Vagina (tissue), 2 donors: ENCODE measurements around the gene SERPINA5. TPM values are rescaled to one million over a fixed set of nuclear protein-coding genes. Genes with fewer than 3 reads are reported as not detected.

Experiments
- DNase-seq, 2 donors: peaks; one replicate each; pipeline ENCODE4 v3.0.0-alpha.2; 2017; ENCODE audit errors: extremely low spot score in 2 of 2
- H3K27ac ChIP-seq: fragments of 200-600 bp; sonication (generic); one replicate; pipeline ENCODE4 v1.5.1; 2019
- H3K27me3 ChIP-seq: fragments of 200-600 bp; sonication (generic); one replicate; pipeline ENCODE4 v1.5.1; 2019
- H3K36me3 ChIP-seq, 2 donors: fragments of 200-600 bp; sonication (generic); one replicate each; pipeline ENCODE4 v1.5.1; 2017 to 2019
- H3K4me1 ChIP-seq: fragments of 200-600 bp; sonication (generic); one replicate; pipeline ENCODE4 v1.5.1; 2019
- H3K4me3 ChIP-seq, 2 donors: fragments of 200-600 bp; sonication (generic); 1 replicate in 1 of 2; 2 replicates in 1 of 2; pipeline ENCODE4 v1.5.1; 2016 to 2019
- H3K9me3 ChIP-seq: fragments of 200-600 bp; sonication (generic); one replicate; pipeline ENCODE4 v1.5.1; 2019
- POLR2A ChIP-seq, 2 donors: fragments of 450-650 bp; IDR thresholded peaks; one replicate each; pipeline ENCODE4 v1.6.1; 2017; ENCODE audit warnings: antibody characterized with exemption in 2 of 2, mild to moderate bottlenecking in 2 of 2, moderate library complexity in 2 of 2
- POLR2AphosphoS5 ChIP-seq, 2 donors: sonication (generic); formaldehyde crosslinking; IDR thresholded peaks; one replicate each; pipeline ENCODE4 v1.9.0; 2017; ENCODE audit warnings: antibody characterized with exemption in 2 of 2, mild to moderate bottlenecking in 2 of 2, low read depth in 1 of 2; ENCODE audit not compliant: insufficient read depth in 1 of 2
- intact Hi-C: fragments of 100-400 bp; cut with DNase I; formaldehyde crosslinking; loops from one replicate; pipeline ENCODE4 v1.15.1; 2023
- total RNA-seq: library from RNA; depleted of rRNA; stranded (reverse); fragments of >200 nt; gene quantifications from one replicate; pipeline ENCODE4 v1.2.3, GENCODE V29; 2016
- TF ChIP-seq, protein P1 (sequence below), 3 experiments: fragments of 450-650 bp in 2 of 3; fragments of 200-600 bp in 1 of 3; sonication (generic) in 1 of 3; IDR thresholded peaks; one replicate each; pipeline ENCODE4 v1.5.1; 2017 to 2019; ENCODE audit warnings: antibody characterized with exemption in 3 of 3, mild to moderate bottlenecking in 2 of 3, moderate library complexity in 2 of 3

SERPINA5 gene
- total RNA-seq, 1 donor from 2014 or later: 3.7 TPM

GRCh38 chr14:94615823-94616570, 34.8 kb downstream of the SERPINA5 start:
- TF ChIP-seq, protein P1, sequence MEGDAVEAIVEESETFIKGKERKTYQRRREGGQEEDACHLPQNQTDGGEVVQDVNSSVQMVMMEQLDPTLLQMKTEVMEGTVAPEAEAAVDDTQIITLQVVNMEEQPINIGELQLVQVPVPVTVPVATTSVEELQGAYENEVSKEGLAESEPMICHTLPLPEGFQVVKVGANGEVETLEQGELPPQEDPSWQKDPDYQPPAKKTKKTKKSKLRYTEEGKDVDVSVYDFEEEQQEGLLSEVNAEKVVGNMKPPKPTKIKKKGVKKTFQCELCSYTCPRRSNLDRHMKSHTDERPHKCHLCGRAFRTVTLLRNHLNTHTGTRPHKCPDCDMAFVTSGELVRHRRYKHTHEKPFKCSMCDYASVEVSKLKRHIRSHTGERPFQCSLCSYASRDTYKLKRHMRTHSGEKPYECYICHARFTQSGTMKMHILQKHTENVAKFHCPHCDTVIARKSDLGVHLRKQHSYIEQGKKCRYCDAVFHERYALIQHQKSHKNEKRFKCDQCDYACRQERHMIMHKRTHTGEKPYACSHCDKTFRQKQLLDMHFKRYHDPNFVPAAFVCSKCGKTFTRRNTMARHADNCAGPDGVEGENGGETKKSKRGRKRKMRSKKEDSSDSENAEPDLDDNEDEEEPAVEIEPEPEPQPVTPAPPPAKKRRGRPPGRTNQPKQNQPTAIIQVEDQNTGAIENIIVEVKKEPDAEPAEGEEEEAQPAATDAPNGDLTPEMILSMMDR (IDR thresholded peaks at IDR 0.05): no peak
- TF ChIP-seq POLR2AphosphoS5 (IDR thresholded peaks at IDR 0.05; ENCODE audit: insufficient read depth in 1 of 2, low read depth in 1 of 2): no peak
- TF ChIP-seq POLR2A (IDR thresholded peaks at IDR 0.05): no peak
- no peak for DNase-seq
- Histone ChIP-seq H3K4me1 (peaks cover 24% of the 10 kb centered on the region), H3K4me3 (no peak overlapping the region), H3K9me3 (no peaks in the 10 kb centered on the region), H3K36me3 (no peaks in the 10 kb centered on the region), H3K27ac (no peak overlapping the region), H3K27me3 (no peaks in the 10 kb centered on the region)
- intact Hi-C loops: no loop called here

- Histone ChIP-seq H3K36me3 (no peaks in the 10 kb centered on the region), H3K27me3 (no peaks in the 10 kb centered on the region), H3K4me1 (peaks cover 12% of the 10 kb centered on the region), H3K4me3 (no peak overlapping the region), H3K27ac (no peak overlapping the region), H3K9me3 (no peaks in the 10 kb centered on the region)
- TF ChIP-seq, protein P1 (IDR thresholded peaks at IDR 0.05): no peak
- TF ChIP-seq POLR2AphosphoS5 (IDR thresholded peaks at IDR 0.05; ENCODE audit: insufficient read depth in 1 of 2, low read depth in 1 of 2): no peak
- TF ChIP-seq POLR2A (IDR thresholded peaks at IDR 0.05): no peak
- intact Hi-C loops: no loop called here
- no peak for DNase-seq
Measured at GRCh38 chr14:94617366-94617941, 36.2 kb downstream of the SERPINA5 start.

DNA sequence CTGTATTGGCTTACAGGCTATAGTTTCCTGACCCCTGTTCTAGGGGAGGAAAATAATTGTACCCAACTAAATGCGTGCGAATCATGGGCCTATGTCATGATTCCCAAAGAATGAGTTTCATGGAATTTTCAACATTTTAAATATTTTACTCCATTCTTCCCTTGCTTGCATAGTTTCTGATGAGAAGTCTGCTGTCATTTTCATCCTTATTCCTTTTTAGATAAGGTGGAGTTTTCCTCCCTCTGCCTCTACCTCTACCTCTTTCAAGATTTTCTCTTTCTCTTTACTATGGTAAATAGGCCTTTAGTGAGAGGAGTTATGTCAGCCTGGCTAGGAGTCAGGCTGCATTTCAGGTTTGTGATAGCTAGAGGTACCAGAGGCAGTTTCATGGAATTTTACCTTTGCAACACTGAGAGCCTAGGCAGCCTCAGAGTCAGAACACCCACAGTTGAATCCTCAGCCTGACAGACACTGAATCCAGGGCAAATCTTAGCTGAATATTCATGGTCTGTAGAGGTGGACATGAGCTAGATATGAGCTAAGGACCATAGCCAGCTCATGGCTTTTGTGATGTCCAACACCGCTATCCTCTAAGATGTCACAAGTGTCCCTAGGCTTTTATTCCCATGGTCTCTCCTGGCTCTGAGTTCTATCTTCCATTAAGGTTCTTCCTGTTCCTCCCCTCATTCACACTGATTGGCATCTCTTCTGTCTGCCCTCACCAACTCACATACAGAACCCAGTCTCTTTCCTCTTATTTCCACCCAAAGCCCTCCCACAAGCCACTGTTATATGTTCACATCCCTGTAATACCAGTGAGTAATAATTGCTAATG, 37.0 kb downstream of the SERPINA5 start:
- H3K27ac ChIP-seq: no peak overlapping the region
- peaks cover 6% of the 10 kb centered on the region for H3K4me1 ChIP-seq
- no peaks in the 10 kb centered on the region for H3K9me3 ChIP-seq
- H3K4me3 ChIP-seq: no peak overlapping the region
- no peaks in the 10 kb centered on the region for H3K36me3 ChIP-seq
- H3K27me3 ChIP-seq: no peaks in the 10 kb centered on the region
- TF ChIP-seq POLR2A (IDR thresholded peaks at IDR 0.05) (no peak), POLR2AphosphoS5 (IDR thresholded peaks at IDR 0.05; ENCODE audit: insufficient read depth in 1 of 2, low read depth in 1 of 2) (no peak)
- TF ChIP-seq, protein P1 (IDR thresholded peaks at IDR 0.05): no peak
- DNase-seq: no peak
- intact Hi-C loops: no loop called here

GRCh38 chr14:94619297-94619696, 38.1 kb downstream of the SERPINA5 start:
- Histone ChIP-seq H3K9me3 (no peaks in the 10 kb centered on the region), H3K36me3 (no peaks in the 10 kb centered on the region), H3K27me3 (no peaks in the 10 kb centered on the region), H3K4me3 (no peak overlapping the region), H3K4me1 (no peaks in the 10 kb centered on the region), H3K27ac (no peak overlapping the region)
- DNase-seq: no peak
- TF ChIP-seq, protein P1 (IDR thresholded peaks at IDR 0.05): no peak
- TF ChIP-seq POLR2AphosphoS5 (IDR thresholded peaks at IDR 0.05; ENCODE audit: insufficient read depth in 1 of 2, low read depth in 1 of 2) (no peak), POLR2A (IDR thresholded peaks at IDR 0.05) (no peak)
- intact Hi-C loops: no loop called here
